HCEC 1CT (cell line): ENCODE data around the gene PFKM.

Experiments
- DNase-seq: peaks from one replicate; pipeline ENCODE4 v3.0.0-alpha.2; 2017

The PFKM gene

DNA sequence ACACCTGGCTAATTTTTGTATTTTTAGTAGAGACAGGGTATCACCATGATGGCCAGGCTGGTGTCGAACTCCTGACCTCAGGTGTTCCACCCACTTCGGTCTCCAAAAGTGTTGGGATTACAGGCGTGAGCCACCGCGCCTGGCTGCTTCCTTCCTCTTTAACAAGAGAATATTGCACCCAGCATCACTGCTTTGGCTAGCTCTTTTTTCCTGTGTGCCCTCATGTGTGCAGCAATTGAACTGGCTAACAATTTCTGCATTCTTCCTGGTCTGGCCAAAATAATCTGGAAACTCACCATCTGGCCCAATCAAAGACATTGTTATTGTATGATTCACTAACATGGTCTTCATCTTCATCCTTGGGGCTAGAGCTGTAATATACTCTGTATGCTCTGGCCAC, 40.9 kb downstream of the PFKM start:
- no peak for DNase-seq

DNA sequence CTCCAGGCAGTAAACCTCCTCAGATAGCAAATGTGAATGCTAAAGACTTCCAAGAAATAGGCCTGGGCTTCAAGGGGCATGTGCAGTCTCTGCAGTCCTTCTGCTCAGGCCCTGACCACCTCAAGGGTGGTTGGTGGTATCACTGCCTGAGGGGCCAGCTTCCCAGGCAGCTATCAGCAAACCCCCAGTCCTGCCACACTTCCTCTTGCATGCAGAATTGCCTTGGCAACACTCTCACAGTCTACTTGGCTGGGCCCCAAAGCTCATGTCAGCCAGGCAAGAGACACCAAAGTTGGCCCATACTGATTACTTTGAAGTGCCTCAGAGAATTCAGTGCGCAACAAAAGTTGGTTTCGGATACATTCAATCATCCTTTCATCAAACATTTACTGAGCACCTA, 41.6 kb downstream of the PFKM start:
- DNase-seq, result no peak

DNA sequence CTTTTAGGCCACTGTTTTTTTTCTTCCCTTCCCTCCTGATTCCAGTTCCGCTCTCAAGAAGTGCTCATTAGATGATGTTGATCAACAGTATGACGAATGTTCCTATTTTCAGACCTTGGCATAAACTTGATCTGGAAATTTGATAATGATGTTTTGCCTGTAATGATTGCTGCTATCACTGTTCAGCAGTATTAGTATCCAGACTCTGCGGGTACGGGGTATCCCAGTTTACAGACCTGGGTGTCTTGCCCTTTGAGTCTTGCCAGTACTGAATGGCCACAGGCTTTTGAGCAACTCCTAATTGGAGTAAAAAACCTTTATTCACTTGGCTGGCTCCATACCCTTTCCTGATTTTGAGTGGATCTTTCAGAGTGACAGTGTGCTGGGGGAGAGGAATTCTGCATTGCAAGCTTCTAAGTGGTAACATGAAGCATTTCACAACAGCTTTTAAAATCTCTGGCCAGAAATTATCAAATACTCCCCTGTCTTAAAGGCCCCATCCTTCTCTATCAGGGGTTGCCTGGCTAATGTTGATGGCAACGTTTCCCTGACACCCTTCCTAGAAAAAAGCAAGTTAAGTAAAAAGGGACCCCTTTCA, 44.1 kb downstream of the PFKM start:
- no peak for DNase-seq

DNA sequence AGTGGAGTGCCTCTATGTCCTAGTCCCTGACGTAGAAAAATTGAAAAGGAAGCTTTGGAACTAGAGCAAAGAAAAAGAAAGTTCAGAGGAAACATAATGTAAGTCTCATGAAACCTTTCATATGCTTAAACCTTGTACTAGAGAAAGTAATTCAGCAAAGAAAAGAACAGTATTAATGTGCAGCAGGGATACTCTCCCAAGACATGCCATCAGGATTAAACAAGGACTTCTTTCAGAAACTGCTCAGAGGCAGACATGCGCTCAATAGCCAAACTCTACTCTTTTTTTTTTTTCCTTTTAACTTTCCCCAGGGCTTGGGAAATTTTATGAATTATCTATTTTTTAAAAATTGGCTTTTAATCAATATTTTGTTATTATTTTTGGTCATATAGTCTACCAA, 45.3 kb downstream of the PFKM start:
- DNase-seq, result no peak

DNA sequence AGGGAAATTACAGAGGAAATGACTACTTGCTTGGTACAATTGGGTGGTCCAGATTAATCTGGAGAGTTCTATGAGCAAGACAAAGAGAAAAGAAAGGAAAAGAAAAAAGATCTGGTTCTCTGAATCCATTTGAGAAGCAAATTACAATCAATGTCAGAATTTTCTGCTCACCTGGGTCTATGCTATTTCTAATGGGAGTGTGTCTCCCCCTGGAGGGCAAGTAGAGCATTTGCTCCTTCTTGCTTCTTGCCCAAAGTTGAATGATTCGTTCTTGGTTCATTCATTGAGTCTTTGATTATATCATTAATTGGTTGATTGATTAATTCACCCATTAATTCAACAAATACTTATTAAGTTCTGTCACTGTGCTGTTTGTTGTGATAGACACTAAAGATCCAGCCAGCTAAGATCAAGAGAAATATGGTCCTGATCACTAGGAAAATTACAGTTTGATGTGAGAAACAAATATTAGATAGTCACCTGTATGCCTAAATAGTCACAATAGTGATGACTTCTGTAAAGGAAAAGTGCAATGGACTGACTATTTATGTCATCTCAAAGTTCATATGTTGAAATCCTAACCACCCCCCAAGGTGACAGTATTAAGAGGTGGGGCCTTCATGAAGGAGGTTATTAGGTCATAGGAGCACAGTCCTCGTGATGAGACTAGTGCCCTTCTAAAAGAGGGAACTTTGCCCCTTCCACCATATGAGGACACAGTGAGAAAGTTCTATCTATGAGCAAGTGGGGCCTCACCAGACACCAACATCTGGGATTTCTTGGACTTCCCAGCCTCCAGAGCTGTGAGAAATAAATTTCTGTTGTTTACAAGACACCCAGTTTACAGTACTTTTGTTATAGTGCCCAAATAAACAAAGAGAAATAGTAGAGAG, 46.2 kb downstream of the PFKM start:
- DNase-seq, result peak; percentile 38

DNA sequence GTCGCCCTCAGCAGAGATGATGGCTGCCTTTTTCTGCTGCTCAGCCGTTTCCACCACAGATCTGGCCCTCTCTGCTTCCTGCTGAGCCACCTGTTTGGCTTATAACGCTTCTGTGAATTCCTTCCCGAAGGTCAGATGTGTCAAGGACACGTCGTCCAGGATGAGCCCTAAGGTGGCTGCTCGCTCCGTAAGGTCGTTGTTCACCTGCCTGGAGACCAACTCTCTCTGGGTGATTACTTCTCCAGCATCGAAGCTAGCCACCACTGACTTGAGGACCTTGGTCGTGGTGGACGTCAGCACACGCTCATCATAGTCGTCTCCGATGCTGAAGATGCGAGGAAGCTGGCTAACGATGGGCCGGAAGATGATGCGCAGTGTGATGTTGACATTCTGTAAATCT, 49.8 kb downstream of the PFKM start:
- DNase-seq, result no peak

DNA sequence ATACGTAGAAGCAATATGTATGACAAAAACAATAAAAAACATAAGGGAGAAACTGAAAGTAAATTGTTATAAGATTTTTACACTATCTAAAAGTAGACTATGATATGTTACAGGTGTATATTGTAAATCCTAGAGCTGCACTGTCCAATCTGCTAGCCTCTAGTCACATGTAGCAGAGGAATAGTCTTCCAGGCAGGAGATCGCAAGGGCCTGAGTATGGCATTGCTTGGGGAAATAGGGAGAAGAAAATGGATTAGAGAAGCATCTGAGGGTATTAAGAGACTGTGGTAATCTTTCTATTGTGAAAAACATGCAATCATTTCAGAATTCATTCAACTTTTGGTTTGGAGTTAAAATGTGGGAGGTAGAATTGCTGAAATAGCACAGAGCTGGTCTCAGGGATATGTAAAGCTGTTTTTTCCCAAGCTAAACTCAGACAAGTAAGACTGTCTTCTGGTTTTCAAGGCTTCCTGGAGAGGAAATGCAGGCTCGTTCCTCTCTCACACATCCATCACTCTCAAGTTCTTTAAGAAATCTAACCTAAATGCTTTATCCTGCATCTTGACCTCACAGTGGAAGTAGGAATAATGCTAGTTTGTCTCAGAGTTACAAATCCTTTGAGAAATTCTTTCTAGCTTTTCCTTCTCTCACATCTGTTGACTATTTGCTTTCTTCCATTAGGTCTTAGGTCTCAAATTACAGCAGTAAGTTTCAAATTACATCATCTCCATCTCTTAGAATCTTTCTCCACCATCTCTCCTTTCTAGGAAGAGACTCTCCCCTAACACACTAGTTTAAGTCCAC, 56.7 kb downstream of the PFKM start:
- no peak for DNase-seq

DNA sequence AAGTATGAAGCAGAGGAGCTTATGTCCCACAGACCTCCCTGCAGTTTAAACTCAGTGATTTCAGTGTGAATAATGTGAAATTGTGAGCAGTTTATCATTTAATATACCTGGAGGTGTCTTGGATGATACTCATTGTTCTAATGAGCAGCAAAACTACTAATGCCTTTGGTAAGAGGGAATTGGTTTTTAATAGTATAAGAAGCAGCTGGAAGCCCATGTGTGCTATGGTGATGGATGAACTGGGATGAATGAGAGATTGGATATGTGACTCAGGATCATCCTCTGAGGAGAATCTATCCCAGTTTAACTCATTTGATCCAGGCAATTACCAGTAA, 57.2 kb downstream of the PFKM start:
- no peak for DNase-seq

DNA sequence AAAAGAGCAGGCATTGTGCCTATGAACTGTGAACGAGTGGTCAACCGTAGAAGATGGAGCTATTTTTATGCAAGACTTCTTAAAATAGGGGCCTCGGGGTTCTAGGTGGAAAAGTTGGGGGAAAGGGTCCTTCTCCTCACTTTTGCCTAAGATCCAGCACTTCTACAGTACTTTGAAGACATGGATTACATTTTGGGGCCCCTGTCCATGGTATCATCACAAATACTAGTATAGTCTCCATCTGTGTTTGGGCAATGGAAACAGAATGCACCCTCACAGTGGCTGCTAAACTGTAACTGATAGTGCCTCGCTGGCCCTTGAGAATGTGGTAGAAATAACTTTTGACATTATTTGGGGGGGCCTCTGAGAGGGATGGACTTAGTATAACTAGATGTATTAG, 58.8 kb downstream of the PFKM start:
- no peak for DNase-seq

DNA sequence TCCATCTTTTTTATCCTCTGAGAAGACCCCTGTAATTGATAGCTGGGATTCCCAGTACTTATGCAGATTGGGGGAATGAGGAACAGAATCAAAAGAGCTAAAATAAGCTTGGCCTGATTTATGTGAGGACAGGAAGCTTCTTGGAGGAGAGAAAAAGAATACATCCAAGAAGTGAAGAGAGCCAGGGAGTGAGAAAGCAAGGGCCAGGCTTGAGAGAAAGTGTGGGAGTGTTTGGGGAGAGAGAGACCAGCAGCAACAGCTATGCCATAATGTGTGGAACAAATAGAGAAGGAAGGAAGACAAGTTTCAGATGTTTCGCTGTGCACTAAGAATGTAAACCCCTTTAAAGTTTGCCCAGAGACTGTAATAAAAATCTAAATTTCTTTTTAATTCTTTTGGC, 60.3 kb downstream of the PFKM start:
- no peak for DNase-seq

DNA sequence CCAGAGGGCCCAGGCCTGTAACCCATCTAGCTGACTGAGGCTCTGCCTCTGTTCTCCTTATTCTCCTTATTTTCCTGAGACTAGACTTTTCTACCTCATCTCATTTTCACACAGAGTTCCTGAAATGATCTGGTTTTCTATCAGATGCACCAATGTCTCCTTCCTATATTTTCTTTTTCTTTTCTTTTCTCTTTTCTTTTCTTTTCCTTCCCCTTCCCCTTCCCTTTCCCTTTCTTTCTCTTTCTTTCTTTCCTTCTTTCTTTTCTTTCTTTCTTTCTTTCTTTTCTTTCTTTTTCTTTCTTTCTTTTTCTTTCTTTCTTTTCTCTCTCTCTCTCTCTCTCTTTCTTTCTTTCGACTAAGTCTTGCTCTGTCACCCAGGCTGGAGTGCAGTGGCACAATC, 61.3 kb downstream of the PFKM start:
- DNase-seq, result no peak

DNA sequence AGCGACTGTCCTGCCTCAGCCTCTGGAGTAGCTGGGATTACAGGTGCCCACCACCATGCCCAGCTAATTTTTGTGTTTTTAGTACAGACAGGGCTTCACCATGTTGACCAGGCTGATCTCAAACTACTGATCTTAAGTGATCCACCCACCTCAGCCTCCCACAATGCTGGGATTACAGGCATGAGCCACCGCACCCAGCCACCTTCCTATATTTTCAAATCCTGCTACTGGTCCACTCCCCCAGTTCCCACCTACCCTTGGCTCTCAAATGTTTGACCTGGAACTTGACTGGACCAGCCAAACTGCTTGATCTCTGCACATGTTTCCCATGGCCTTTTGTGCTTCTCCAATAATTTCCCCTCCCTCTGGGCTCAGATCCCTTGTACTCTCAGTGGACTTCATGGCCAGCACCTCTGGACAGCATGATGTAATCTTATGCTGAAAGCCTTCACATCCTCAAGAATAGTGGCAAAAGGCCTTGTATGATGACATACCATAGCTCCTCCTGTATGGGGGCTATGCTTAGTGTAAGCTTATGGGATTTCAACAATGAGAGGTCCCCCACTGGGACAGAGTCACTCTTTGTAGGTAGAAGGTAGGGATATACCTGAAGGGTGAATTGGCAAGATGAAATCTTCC, 61.8 kb downstream of the PFKM start:
- no peak for DNase-seq

DNA sequence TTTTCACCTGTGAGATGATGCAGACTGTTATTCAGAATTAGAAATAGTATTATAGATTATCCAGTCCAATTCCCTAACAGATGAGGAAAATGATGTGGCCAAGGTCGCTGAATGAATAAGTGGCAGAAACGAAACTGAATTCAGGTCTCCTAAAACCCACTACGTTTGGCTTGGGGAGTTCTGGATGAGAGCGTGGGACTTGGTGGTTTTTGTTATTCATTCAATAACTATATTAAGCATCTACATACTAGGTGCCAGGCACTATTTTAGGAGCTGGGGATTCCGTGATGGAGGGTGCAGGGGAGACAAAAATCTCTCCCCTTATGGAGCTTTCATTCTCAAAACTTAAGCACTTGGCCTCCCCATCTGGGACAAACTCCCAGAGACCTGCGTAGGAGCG, 63.5 kb downstream of the PFKM start:
- DNase-seq, result no peak

DNA sequence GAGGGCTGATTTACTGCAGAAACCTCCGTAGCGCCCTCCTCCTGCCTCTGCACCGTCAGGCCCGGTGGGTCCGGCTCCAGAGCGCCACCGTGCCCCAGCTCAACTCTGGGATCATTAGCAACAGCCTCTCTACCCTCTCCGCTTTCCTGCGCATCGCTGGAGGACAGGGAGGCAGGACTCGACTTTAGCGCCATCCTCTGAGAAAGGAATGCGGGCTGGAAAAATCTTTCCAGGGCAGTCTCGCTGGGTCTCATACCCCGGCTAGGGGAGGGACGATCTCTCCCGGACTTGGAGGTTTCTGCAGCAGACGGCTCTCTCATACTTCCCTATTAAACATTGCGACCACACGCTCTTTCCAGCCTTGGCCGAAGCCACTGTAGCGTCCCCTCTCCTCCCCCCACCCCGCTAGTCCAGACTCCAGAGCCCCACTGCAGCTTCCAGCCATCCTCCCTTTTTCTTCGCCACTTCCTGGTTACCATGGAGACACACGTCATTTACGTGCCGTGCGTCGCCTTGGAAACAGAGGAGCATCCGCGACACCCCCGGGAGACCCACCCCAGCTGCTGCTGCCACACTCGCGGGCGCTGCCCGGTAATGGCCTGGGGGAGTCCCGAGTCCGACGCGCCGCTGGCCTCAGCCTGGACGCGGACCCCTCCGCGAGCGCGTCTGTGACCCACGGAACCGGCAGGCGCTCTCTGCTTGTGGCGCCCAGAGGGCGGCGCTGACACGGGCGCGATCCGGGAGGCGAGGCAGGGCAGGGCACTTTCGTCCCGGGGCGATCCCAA, 64.1 kb downstream of the PFKM start, which contains the start of gene CCDC184:
Gene CCDC184, plus strand, starts transcription at position 554 of the 785 bp plus-strand sequence. CDS start 479 bp downstream, outside the sequence.
- peak; percentile 80 for DNase-seq

DNA sequence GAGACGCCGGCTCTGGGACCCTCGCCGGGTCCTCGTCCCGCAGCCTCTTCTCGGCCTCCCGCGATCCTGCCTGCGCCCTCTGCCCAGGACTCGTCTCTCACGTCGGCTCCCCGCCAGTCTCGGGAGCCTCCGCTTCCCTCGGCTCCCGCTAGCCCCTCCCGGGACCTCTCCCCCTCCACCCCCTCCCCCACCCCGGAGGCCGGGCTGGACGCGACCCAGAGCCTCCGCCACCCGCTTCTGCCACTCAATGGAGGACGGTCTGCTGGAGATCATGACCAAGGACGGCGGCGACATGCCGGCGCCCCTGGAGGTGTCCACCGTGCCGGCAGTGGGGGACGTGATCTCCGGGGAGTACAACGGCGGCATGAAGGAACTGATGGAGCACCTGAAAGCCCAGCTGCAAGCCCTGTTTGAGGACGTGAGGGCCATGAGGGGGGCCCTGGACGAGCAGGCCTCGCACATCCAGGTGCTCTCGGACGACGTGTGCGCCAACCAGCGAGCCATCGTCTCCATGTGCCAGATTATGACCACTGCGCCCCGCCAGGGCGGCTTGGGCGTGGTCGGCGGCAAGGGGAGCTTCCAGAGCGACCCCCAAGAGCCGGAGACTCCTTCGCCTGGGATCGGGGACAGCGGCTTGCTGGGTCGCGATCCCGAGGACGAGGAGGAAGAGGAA, 64.8 kb downstream of the PFKM start:
- no peak for DNase-seq

DNA sequence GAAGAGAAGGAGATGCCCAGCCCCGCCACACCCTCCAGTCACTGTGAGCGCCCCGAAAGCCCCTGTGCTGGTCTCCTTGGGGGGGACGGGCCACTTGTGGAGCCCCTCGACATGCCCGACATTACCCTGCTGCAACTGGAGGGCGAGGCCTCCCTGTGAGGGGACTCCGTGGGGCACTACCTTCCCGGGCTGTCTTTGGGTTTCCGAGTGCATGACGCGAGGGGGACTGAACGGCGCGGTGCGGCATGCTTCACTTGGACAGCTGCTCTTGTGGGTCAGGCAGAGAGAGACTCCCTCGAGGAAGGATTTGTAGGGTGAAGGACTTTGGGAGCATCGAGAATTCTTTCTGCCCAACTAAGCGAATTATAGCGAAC, 65.4 kb downstream of the PFKM start:
- DNase-seq, result no peak

DNA sequence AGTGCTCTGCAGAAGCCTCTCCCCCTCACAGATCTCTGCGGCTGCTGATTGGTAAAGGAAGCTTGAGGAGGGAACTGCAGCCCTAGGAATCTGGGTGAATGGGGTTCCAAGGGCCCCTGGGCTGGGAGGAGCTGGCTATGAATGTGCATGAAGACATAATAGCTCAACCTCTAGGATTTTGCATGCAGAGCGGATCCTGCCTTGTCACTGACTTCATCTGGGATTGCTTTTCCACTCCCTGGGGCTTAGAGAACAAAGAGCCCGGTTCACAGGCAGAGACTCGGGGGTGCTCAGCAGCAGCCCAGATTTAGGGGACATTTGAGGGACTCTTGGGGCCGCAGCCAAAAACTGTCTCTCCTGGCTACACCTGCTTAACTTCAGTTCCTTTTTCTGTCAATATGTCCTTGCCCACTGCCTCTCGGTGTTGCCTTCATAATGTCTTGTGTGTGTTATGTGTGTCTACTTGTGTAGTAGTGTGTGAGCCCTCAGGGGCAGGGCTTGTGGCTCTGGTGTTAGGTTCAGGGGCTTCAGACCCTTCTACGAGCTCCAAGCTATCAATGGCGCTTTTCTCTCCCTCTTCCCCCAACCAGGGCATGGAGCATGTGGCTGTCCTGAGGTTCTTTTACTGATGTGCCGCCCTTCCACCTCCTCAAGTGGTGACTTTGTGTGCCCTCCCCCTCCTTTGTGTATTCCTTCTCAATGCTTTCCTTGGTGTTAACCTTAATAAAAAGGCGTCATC, 66.2 kb downstream of the PFKM start:
- DNase-seq, result no peak

DNA sequence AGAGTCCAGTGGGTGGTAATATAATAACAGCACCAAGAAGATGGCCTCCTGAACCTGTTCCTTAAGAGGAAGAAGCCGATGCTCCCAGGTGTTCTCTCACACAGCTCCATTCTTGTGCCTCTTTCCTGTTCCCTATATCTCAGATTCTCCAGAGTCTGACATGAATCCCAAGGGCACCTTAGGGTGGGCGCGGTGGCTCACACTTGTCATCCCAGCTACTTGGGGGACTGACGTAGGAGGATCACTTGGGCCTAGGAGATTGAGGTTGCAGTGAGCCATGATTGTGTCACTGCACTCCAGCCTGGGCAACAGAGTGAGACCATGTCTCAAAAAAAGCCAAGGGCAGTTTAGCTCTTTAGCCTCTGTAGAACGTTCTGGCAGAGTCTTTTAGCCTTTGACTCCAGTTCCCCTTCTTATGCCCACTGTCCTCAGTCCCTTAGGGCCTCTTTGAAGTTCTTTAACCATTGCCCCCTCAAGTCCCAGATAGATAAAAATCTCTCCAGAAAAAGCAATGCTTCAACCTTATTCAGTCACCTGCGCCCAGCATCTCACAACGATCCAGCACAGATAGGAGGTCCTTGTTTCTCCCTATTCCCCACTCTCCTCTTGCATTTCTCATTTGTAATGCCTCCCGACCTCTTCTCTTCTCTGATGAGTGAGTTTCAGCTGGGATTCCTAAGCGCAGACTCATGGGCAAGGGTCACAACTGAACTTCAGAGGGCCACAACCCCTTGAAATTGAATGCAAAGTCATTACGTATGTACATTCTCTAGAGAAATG, 68.9 kb downstream of the PFKM start:
- DNase-seq, result no peak

DNA sequence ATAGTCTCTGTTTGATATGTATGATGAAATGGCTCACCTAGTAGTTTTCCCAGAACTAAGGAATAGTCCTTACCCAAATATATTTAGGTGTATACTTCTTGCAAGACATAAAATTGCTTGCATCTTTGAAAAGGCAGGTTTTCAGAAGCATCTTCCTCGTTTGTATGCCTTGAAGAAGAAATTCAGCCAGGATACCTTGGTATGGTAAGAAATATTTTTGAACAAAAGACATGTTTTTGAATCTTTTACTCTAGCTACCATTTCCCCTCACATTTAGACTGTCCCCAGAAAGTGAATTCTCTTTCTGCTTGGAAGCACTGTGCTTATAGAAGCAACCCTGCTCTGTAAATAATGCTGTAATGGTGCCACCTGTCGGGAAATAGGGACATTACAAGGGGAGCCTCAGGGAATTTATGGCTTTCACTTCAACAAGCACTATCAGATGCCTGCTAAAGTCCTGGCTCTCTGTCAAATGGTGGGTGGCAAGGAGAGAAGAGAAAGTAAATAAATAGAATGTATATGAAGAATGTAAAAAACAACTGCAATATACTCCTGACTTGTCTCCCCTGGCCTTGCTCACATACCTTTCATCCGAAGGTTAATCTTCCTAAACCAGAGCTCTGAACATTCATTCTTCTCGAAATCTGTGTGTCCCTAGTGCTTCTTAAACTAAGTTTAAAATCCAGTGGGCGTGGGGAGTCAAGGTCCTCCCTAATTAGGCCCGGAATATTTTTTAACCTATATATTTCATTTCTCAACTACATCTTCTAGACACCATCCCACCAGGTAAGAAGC, 70.4 kb downstream of the PFKM start:
- DNase-seq, result peak; percentile 45

DNA sequence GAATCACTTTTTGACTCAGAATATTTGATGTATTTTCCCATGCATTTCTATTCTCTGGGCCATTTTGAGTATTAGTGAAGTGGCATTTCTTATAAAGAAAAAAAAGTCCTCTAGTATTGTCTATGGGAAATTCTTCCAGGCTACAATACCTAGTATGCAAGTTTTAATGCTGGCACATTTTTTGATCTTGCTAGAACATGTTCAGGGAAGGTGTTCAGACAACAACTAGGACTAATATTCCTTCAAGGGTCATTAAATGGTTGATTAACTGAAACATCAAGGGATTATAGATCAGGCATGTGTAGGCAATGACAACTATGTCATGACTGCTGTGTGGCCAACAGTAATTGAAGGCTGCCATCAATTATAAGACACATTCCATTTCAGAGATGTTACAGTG, 71.9 kb downstream of the PFKM start:
- DNase-seq, result no peak
